Coronary artery (tissue), 2 donors: ENCODE measurements around the gene FPGS.

Experiments
- DNase-seq: peaks from one replicate; pipeline ENCODE4 v3.0.0-alpha.2; 2017; ENCODE audit warnings: low spot score
- H3K27ac ChIP-seq, 2 donors: fragments of 200-600 bp; sonication (generic); one replicate each; pipeline ENCODE4 v1.5.1; 2016 to 2019
- H3K4me3 ChIP-seq: fragments of 200-600 bp; sonication (generic); 2 replicates; pipeline ENCODE4 v1.5.1; 2016; ENCODE audit warnings: mild to moderate bottlenecking, moderate library complexity
- CTCF ChIP-seq: fragments of 200-600 bp; sonication (generic); IDR thresholded peaks from one replicate; pipeline ENCODE4 v1.5.1; 2019; ENCODE audit warnings: antibody characterized with exemption

The FPGS gene

GRCh38 chr9:127825319-127826051, 22.8 kb downstream of the FPGS start:
- H3K4me3 ChIP-seq, result no peak overlapping the region
- TF ChIP-seq CTCF, result no peak
- DNase-seq, result no peak
- H3K27ac ChIP-seq, result peak overlapping the region in 1 of 2 donors; percentile 88

GRCh38 chr9:127826253-127826913, 23.7 kb downstream of the FPGS start:
- TF ChIP-seq CTCF, result no peak
- DNase-seq, result no peak
- H3K27ac ChIP-seq, result peak overlapping the region in 1 of 2 donors; percentile 88
- no peak overlapping the region for H3K4me3 ChIP-seq

- Histone ChIP-seq H3K27ac (peak overlapping the region; percentile 88 to 91), H3K4me3 (peak overlapping the region; percentile 62)
- TF ChIP-seq CTCF, result no peak
- peak; percentile 95 for DNase-seq
Observed at GRCh38 chr9:127828262-127829031, 25.8 kb downstream of the FPGS start.

GRCh38 chr9:127829205-127829906, 26.7 kb downstream of the FPGS start:
- Histone ChIP-seq H3K4me3 (no peak overlapping the region), H3K27ac (peak overlapping the region; percentile 88 to 91)
- no peak for TF ChIP-seq CTCF
- DNase-seq, result no peak

- Histone ChIP-seq H3K4me3 (no peak overlapping the region), H3K27ac (peak overlapping the region; percentile 49 to 84)
- DNase-seq, result no peak
- TF ChIP-seq CTCF, result no peak
Observed at GRCh38 chr9:127832248-127832647, 29.6 kb downstream of the FPGS start.

GRCh38 chr9:127833555-127833954, 30.9 kb downstream of the FPGS start:
- TF ChIP-seq CTCF, result no peak
- no peak for DNase-seq

More at GRCh38 chr9:127833555-127833954, 30.9 kb downstream of the FPGS start:
- Histone ChIP-seq H3K27ac (peak overlapping the region; percentile 49 to 93), H3K4me3 (no peak overlapping the region)
